GM18519 (cell line): Measurements from ENCODE around the gene UAP1L1.

Experiments used
- ATAC-seq: cut with Tn5 transposase; IDR thresholded peaks from one replicate; pipeline ENCODE4 v1.9.1; 2021; ENCODE audit warnings: mild to moderate bottlenecking, moderate library complexity; ENCODE audit not compliant: unreplicated experiment, low FRiP score

UAP1L1 gene

DNA sequence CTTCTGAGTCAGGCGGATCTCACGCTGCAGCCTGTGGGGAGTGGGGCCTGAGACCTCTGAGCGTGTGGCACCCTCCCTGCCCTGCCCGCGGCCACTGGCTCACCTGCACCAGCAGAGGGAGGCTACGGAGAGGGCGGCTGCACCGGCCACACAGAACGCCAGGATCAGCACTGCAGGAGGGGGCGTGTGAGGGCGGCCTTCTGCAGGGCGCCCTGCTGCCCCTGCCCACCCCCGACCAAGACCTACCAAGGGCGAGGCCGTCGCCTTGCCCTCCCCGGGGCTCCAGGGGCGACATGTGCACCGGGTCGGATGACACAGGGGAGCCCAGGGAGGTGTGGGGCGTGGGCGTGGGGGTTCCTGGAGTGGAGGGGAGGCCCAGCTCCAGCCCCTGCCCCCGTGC lies 36.7 kb upstream of the UAP1L1 start:
- ATAC-seq = no peak

DNA sequence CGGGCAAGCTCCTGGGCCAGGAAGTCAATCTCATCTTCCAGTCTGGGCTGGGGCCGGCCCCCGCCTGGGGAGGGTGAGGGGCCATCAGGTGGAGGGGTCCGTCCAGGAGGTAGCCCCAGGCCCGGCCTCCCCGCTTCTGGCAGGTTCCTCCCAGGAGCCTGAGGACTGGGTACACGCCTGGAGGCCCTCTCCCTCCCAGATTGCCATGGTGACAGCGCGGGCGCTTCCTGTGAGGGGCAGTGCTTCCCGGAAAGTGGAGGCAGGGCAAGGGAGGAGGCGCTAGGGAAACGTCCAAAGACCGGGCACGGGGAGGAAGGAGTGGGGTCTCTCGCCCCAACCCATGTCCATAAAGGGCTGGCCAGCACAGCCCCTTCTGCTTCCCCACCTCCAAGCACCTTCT lies 36.2 kb upstream of the UAP1L1 start:
- ATAC-seq = no peak

DNA sequence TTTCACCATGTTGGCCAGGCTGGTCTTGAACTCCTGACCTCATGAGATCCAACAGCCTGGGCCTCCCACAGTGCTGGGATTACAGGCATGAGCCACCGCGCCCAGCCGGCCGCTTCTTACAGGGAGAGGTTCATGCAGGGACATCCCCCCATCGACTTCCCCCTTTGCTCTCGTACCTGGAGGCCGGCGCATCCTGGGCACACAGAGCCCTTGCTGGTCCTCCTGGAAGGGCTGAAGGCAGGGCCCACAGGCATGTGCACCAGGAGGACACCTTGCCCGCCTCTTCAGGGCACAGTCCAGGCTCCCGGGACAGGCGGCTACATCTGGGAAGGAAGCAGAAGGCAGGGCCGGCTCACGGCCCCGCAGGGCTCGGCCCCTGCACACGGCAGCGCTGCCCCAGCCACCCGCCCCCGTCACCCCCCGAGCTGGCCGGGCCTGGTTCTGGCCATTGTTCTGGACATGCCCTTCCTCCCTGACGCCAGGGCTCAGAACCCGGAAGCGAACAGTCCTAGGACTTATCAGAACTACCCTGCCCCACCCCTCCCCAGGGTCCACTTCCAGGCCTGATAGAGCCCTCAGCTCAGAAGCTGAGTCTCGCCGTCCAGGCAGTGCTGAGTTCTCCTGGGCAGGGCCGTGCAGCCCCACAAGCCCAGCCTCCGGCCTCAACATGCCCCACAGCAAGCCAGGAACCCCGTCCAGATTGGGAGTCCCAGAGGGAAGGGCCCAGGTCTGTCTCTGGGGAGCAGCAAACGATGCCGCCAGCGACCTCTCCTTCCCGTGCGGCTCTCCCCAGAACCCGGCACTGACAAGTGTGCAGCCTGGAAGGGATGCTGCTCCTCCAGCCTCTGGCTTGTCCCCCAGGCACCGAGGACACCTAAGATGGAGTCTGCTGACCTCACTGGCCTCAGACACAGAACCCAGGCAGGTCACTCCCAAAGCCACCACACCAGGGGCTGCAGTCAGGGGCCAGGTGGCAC lies 34.3 kb upstream of the UAP1L1 start:
- ATAC-seq = no peak

DNA sequence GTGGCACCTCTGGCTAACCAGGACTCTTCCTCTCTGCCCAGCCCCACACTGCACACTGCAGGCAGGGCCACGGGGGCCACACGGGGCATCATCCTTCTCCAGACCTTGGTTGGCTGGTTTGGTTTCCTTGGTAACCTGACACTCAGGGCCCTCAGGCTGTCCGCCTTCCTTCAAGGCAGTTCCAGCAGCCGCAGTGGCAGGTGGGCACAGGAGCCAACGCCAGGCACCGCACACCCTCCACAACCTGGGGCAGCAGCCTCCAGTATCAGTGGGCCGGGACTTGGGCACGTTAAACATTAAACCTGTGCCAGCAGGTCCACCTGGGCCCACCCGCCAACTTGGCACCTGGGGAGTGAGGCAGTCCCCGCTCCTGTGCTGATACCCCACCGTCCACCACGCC lies 33.3 kb upstream of the UAP1L1 start:
- no peak for ATAC-seq

GRCh38 chr9:137044502-137045177 lies 32.7 kb upstream of the UAP1L1 start:
- ATAC-seq = no peak

- no peak for ATAC-seq
Measured at GRCh38 chr9:137045294-137046087, 31.8 kb upstream of the UAP1L1 start.

- no peak for ATAC-seq
Measured at GRCh38 chr9:137046088-137046787, 31.1 kb upstream of the UAP1L1 start, which contains the start of gene NPDC1. Gene NPDC1, minus strand, starts transcription at chr9:137046177. Its CDS starts 188 bp downstream, at chr9:137045989.

DNA sequence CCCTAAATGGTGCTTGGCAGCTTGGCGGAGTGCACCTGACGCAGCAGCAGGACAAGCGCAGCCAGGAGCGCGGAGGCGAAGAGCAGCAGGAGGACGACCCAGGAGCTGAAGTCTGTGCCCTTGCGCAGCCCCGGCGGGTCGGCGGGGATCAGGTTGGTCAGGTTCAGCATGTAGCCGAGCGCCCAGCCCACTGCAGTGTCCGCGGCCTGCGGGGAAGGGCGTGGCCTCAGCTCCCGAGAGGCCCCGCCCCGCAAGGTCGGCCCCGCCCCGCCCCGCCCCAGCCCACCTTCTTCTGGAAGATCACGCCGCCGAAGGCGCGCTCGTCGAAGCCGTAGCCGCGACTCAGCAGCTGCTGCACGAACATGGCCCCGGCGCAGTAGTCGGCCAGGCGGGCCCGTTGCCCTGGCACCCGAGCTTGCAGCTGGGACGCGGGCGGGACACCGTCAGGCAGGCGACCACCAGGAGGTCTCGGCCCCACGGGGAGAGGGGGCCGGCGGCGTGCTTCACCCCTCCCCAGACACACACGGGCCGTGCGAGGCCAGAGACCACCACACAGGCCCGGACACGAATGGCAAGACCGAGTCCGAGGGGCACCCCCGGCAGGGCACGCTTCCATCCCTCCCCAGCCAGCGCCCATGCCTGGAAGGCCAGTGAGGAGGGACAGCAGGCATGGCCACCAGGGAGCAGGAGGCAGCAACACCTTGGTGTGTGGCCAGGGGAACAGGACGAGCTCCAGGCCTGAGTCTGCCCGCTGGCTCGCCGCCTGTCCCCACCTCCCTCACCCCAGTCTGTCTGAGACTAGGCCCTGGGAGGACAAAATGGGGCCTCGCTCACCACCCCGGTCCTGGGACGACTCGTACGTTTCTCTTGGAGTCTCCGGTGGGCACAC lies 28.4 kb upstream of the UAP1L1 start:
- ATAC-seq = no peak

- ATAC-seq = no peak
Measured at GRCh38 chr9:137049544-137050449, 27.5 kb upstream of the UAP1L1 start.

DNA sequence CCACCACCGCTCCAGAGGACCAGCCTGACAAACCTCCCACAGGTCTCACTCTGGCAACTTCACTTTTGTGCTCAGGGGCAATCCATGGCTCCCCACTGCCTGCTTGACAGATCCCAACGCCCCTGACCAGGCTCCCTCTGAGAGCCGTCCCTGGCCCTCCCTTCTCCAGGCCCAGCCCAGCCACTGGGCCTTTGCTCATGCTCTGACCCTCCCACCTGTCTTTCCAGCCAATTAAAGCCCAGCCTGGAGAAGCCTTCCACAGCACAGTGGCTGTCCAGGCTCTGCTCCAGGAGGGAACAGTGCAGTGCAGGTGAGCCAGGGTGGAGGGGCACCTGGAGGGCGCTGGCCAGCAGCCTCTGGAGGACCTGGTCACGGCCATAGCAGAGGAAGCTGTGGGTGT lies 26.7 kb upstream of the UAP1L1 start:
- no peak for ATAC-seq

DNA sequence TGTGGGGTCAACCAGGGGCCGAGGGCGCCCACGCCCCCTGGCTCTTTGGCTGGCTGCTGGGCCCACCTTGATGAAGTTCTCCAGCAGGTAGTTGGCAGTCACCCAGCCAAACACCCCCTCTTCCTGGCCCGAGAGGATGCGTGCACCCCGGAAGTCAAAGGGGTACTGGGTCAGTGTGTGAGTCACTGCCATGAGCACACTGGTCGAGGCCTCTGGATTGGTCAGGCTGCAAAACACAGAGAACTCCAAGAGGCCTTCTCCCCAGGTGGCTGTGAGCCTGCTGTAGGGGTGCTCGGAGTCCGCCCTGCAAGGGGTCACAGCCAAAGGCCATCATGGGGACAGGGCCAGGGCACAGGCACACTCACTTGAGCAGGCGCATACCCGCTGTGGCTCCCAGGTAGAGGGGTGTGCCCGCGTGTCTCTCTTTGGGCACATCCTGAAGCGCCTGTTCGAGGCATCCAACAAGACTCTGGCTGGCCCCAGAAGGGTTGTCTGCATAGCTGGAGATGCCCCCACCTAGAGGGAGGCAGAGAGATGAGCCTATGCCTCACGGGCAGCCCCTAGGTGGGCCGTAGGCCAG lies 26.1 kb upstream of the UAP1L1 start:
- ATAC-seq = no peak

DNA sequence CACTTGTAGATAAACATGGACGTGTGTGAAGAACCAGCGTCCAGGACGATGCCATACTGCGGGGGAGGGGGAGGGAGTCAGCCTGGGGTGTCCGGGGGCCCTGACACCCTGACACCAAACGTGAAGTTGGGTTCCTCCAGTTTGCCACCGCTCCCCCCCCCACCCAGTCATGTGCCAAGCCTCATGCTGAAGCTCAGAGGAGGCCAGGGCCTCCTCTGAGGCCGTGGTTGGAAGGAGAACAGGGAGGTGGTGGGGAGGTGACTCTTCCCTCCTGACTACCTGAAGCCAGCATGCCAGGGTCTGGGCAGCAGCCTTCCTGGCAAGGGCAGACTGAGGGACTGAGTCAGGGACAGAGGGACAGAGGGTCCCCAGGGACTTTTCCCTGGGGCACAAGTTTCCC lies 25.0 kb upstream of the UAP1L1 start:
- ATAC-seq = no peak

DNA sequence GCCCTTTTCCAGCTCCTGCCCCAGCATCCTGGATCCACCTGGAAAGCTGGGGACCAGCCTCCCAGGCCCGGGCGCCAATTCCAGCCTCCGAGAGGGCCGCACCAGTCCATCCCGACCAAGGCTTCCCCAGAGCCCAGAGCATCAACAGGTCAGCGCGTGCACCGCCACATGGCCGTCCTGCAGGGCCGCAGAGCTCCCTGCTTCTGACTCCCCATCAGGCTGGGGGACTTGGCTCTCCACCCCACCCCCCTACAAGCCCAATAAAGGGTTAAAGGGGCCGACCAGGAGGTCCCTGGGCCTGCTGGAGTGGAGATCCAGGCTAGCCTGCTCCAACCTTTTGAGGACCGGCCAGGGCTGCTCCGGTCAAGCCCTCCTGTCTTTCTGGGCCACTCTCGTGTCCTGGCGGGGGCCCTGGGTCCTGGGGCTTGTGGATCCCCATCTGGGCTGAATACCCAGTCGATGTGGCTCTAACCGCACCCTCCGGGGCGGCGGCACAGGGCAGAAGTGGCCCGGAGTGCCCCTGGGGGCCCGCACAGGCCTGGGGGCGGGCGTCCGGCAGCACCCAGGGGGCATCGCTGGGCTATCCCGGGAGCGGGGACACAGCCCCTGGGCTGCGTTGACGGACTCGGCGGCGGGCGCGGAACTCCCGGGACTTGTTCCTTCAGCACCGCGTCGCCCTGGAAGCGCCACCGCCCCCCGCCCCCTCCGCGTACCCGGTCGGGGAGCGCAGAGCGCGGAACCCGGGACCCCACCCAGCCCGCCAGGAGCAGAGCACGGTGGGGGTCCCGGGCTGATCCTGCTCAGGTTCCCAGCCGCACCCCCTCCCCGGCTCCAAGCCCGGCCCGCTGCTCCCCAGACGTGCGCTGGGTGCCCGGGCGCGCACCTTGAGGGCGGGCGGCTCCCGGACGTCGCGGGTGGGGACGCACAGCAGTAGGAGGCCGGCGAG lies 24.0 kb upstream of the UAP1L1 start:
- ATAC-seq = no peak

- no peak for ATAC-seq
Measured at GRCh38 chr9:137053944-137054931, 23.1 kb upstream of the UAP1L1 start, which contains the start of gene ENTPD2. Gene ENTPD2, minus strand, starts transcription at chr9:137054061. Its CDS starts 64 bp downstream, at chr9:137053997.

- no peak for ATAC-seq
Measured at GRCh38 chr9:137054932-137055384, 22.4 kb upstream of the UAP1L1 start.
